Ureter (tissue), 1 donor: ENCODE results near the gene RING1. TPM values are rescaled to one million over a fixed set of nuclear protein-coding genes. Genes with fewer than 3 reads are reported as not detected.

Experiments
- DNase-seq: peaks from one replicate; pipeline ENCODE4 v3.0.0-alpha.2; 2020; ENCODE audit warnings: low spot score
- total RNA-seq: library from RNA; stranded (reverse); gene quantifications from one replicate; pipeline ENCODE4 v1.2.4, GENCODE V29; 2023
- donor health status: DM: yes; HTN: yes; CAD: no.

The RING1 gene
- total RNA-seq, 1 donor from 2014 or later: 50.6 TPM

DNA sequence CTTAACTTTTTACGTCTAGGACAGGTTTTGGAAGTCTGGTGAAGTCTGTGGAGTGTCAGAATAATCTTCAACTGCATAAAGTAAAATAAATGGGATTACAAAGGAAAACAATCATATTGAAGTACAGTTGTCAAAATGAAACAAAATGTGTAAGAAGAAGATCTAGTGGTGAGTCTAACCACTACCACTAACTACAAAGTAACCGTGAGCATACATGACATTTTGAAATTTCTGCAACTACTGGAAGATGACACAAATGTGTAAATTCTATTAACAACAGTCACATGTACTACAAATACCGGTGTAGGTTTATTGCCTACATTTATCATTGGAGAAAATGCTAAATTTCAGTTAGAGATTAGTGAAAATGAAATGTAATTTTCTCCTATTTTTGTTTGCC, 33.7 kb downstream of the RING1 start:
- no peak for DNase-seq

DNA sequence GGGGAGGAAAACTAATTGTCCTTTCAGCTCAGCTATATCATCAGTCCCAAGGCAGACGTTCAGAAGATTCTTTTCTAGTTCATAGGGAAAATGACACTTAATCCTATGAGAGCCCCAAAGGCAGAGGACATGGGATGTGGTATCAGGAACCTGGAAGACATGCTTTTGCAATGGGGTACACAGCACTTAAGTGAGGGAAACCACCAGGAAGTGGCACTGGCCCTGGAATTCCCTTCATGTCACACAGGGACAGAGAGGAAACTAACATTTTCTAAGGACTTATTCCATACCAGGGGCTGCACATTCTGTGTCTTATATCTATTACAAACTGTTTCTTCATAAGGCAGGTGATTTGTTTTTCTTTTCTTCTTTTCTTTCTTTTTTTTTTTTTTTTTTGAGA, 35.2 kb downstream of the RING1 start:
- DNase-seq: no peak

DNA sequence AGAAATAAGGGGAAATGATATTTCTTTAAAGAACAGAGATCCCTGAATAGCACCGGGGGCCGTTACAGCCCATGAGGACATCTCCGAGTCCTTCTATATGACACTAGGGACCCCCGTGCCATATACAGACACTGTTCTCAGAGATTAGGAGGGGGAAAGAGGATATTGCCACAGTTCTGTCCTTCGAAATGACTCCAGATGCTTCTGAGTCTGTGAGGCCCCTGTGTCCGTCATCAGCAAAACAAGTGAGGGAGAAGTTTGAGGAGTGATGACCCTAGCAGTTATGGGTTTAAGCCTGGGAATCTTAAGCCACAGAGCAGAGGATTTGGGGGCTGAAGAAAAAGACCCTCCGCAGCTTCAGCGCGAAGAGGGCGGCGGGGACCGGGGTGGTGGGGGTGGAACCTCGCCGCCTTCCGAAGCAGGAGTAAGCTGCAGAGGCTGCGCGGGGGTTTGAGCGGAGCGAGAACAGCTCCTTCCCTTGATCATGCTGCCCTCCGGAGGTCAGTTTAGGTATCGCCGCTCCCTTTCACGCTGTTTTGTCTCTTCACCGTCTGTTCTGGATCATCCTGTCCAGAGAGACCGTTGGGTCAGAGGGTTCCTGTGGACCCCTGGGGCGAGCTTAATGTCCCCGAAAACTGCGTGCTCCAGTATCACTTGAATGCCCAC, 39.8 kb downstream of the RING1 start:
- peak; percentile 92 for DNase-seq

DNA sequence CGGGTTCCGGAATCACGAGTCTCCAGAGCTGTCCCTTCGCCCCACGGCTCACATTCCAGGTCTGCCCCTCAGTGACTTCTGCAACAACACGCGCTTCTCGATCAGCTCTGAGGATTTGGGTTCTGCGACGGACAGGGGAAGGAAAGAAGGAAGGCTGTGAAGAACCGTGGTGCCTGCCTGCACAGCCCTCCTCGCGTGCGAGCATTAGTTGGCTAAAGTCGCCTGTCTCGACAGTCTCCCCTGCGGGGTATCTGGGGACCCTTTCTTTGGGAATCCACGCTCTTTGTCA, 40.3 kb downstream of the RING1 start:
- DNase-seq: no peak

DNA sequence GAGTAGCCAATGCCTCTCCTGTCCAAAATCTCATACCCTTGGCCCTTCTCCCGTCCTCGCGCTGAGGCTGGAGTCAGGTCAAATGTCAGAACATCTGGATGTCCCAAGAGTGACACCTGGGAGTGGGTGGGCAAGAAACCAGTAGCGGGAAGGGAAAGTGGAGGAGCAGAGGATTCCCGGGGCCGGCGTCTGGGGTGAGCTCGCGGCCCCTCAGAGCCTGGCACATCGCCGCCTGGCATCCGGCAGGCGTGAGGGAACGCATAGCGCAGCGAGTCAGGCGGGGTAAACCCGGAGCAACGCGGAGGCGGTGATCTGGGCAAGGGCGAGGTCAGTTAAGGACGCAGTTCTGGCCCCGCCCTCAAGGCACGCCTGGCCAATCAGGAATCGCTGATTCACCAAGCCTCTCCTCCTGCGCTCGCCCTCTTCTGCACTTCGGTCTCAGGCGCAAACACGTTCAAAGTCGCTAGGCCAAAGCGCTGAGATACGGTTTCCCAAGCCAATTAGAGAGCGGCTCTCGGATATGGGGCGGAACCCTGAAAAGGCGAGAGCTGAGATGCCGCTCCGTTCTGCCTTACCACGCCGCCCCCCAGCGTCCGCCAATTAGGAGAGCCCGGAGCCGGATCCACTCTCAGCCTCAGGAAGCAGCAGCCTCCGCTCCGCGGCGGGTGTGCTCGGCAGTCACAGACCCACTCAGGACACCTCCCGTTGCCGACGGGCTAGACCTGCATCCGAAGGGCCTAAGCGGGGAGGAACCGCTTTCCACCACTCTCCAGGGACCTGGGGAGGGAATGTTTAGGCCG, 40.8 kb downstream of the RING1 start:
- peak; percentile 97 for DNase-seq

DNA sequence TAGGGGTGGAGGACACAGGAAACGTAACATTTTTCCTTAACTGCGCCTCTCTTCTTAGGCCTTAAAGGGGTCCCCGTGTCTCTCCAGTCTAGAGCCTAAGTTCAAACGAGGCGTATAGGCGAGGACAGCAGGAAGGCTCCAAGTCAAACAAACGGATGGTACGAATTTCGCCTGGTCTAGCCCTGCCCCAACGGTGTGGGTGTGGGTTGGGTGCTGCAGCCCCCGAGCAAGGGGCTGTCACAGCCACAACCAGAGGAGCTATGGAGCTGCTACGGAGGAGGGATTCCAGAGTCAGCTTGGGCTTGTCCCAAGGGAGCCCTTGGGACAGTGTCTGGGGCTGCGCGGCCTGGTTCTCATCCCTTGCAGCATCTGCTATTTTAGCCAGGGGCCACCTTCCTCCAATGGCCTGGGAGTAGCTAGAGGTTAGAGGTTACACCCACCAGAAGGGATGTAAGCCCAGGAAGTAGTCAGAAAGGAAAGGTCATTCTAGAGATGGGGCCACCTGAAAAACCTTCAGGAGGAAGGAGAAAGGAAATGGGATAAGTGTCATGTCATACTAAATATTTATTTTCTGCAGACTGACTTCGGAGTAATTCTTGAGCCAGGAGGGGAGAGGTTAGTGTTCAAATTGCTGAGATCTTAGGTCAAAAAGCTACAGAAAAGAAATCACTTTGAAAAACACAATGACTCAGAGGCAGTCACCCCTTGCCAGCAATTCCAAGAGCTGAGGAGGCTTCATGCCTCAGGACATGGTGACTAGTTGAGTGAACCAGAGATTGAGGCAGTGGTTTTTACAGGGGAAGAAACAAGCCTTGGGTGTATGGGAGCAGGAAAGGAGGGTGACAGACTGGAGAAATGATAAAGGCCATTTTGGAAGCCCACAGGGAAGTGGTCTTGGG, 41.7 kb downstream of the RING1 start:
- no peak for DNase-seq

DNA sequence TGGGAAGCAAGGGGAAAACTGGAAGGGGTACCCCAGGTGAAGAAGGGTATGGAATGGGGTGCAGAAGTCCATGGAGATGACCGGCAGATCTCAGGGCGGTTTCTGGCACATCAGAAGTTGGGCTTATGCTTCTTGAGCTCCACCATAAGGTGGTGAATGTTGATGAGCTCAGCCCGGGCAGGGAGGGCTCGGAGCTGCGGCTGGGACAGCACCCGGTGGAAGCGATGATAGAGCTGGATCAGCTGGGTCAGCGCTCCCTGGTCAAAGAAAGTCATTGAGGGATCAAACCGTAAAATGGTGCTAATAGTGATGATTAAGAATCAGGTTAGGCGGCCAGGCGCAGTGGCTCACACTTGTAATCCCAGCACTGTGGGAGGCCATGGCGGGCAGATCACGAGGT, 42.4 kb downstream of the RING1 start:
- DNase-seq: no peak

DNA sequence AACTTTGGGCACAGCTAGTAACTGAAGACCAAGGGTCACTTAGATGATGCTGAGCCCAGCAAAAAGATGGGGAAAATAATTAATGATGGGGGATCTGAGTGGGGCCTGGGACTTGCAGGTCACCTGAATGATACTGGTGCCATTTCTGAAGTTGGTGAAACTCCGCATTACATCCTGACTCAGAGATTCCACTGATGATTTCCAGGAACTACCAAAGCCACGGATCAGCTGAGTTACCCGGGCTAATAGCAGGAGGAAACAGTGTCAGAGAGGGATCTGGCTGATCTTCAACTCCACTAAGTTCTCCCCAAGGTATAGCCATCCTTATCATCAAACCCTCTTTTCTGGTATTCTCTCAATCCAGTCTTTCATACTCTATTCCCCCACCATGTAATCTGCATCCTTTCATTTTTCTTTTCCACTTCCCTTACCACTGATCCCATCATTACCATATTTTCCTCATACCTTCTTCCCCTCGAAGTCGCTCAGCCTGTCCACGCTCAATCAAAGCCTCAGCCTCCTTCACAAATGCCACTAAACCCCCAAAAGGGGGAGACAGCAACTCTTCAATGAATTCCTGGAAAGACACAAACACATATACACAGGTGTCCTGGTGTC, 43.2 kb downstream of the RING1 start:
- DNase-seq: no peak

DNA sequence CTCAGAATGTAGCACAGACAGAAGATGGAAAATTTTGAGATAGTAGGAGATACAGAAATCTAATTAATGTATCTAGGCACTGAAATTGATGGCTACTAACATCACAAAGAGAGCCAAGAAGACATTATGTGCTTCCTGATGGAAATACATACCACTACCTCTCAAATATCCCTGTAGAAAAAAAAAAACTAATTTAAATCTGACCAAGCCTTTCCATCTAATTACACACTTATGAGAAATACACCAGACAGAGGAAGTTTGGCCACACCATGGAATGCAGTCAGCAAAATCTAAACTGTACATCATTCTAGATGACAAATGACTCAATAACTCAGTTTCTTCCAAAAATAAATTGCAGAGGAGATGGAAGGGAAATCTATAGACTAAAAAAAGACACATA, 44.5 kb downstream of the RING1 start:
- DNase-seq: no peak

DNA sequence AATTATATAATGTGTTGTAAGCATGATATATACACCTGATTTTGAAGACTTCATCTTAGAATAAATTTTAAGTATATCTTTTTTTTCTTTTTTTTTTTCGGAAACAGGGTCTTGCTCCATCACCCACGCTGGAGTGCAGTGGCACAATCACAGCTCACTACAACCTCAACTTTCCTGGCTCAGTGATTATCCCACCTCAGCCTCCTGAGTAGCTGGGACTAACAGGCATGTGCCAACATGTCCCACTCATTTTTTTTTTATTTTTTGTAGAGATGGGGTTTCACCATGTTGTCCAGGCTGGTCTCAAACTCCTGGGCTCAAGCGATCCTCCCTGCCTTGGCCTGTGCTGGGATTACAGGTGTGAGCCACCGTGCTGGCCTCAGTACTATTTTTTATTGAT, 46.3 kb downstream of the RING1 start:
- no peak for DNase-seq

DNA sequence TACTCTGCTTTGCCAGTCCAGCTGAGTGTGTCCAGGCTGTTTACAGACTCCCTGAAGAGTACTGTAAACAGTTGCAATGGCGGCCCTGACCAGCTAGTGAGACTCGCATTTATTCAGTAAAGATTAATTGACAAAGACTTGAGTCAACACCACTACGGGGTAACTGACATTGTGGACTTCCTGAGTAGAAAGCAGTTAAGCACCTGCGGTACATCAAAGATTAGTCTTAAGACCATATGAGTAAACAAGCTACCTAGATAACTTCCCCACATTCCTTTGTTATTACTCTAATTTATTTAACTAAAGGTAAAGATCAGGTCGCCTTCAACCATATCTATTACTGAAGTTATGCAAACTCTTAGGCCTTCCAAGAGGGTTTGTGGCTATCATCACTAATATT, 50.7 kb downstream of the RING1 start:
- DNase-seq: no peak

Other genes starting within 250 kb of the RING1 start
- 205 TPM for gene BRD2, start 239.9 kb upstream of the RING1 start, total RNA-seq
- 25.6 TPM for gene HLA-DOA, start 198.9 kb upstream of the RING1 start, total RNA-seq
- 145 TPM for gene HLA-DPA1, start 134.9 kb upstream of the RING1 start, total RNA-seq
- gene HLA-DPB1, start 132.5 kb upstream of the RING1 start, total RNA-seq: 82.5 TPM
- 0.96 TPM for gene COL11A2, start 16.0 kb upstream of the RING1 start, total RNA-seq
- 50.8 TPM for gene RXRB, start 7.8 kb upstream of the RING1 start, total RNA-seq
- 60.7 TPM for gene SLC39A7, start 7.6 kb upstream of the RING1 start, total RNA-seq
- gene HSD17B8, start 3.8 kb upstream of the RING1 start, total RNA-seq: 28.6 TPM
- 80.8 TPM for gene VPS52, start 63.4 kb downstream of the RING1 start, total RNA-seq
- 3,074 TPM for gene RPS18, start 63.6 kb downstream of the RING1 start, total RNA-seq
- gene B3GALT4, start 68.6 kb downstream of the RING1 start, total RNA-seq: 20.2 TPM
- 53.8 TPM for gene WDR46, start 80.7 kb downstream of the RING1 start, total RNA-seq
- gene PFDN6, start 81.1 kb downstream of the RING1 start, total RNA-seq: 49.9 TPM
- 163 TPM for gene RGL2, start 90.4 kb downstream of the RING1 start, total RNA-seq
- gene TAPBP, start 105.6 kb downstream of the RING1 start, total RNA-seq: 132 TPM
- 24.2 TPM for gene ZBTB22, start 109.2 kb downstream of the RING1 start, total RNA-seq
- 28.8 TPM for gene DAXX, start 114.5 kb downstream of the RING1 start, total RNA-seq
- gene KIFC1, start 183.3 kb downstream of the RING1 start, total RNA-seq: 1.0 TPM
- gene PHF1, start 202.5 kb downstream of the RING1 start, total RNA-seq: 58.8 TPM
- gene CUTA, start 209.6 kb downstream of the RING1 start, total RNA-seq: 157 TPM
- 32.6 TPM for gene SYNGAP1, start 211.6 kb downstream of the RING1 start, total RNA-seq
- 11.1 TPM for gene ZBTB9, start 246.1 kb downstream of the RING1 start, total RNA-seq